Ascending aorta (tissue), 2 donors: Measurements from ENCODE around the gene CHRM1. TPM values are rescaled to one million over a fixed set of nuclear protein-coding genes. Genes with fewer than 3 reads are reported as not detected.

Experiments
- DNase-seq, 2 donors: peaks; one replicate each; pipeline ENCODE4 v3.0.0-alpha.2; 2019; ENCODE audit warnings: low spot score in 2 of 2
- H3K27ac ChIP-seq, 2 donors: fragments of 200-600 bp; sonication (generic); one replicate each; pipeline ENCODE4 v1.5.1; 2016 to 2017; ENCODE audit warnings: mild to moderate bottlenecking in 1 of 2
- H3K27me3 ChIP-seq: fragments of 200-600 bp; sonication (generic); one replicate; pipeline ENCODE4 v1.5.1; 2017
- H3K36me3 ChIP-seq, 2 donors: fragments of 200-600 bp; sonication (generic); one replicate each; pipeline ENCODE4 v1.5.1; 2016
- H3K4me1 ChIP-seq, 2 donors: fragments of 200-600 bp; sonication (generic); one replicate each; pipeline ENCODE4 v1.5.1; 2016 to 2017; ENCODE audit warnings: mild to moderate bottlenecking in 1 of 2
- H3K4me3 ChIP-seq, 2 donors: fragments of 200-600 bp; sonication (generic); one replicate each; pipeline ENCODE4 v1.5.1; 2016 to 2017; ENCODE audit warnings: mild to moderate bottlenecking in 1 of 2
- H3K9me3 ChIP-seq, 2 donors: fragments of 200-600 bp; sonication (generic); one replicate each; pipeline ENCODE4 v1.5.1; 2016
- intact Hi-C: fragments of 100-400 bp; cut with DNase I; formaldehyde crosslinking; loops from one replicate; pipeline ENCODE4 v1.15.1; 2023
- total RNA-seq: library from RNA; depleted of rRNA; stranded (reverse); fragments of >200 nt; gene quantifications from one replicate; pipeline ENCODE4 v1.1.0, GENCODE V29; 2016
- TF ChIP-seq, protein P1 (sequence below), 3 experiments: fragments of 200-600 bp in 2 of 3; fragments of 450-650 bp in 1 of 3; sonication (generic) in 2 of 3; IDR thresholded peaks; one replicate each; pipeline ENCODE4 v1.5.1; 2016 to 2019; ENCODE audit warnings: antibody characterized with exemption in 3 of 3, mild to moderate bottlenecking in 1 of 3, moderate library complexity in 1 of 3

The CHRM1 gene
- total RNA-seq, 1 donor from 2014 or later = not detected

DNA sequence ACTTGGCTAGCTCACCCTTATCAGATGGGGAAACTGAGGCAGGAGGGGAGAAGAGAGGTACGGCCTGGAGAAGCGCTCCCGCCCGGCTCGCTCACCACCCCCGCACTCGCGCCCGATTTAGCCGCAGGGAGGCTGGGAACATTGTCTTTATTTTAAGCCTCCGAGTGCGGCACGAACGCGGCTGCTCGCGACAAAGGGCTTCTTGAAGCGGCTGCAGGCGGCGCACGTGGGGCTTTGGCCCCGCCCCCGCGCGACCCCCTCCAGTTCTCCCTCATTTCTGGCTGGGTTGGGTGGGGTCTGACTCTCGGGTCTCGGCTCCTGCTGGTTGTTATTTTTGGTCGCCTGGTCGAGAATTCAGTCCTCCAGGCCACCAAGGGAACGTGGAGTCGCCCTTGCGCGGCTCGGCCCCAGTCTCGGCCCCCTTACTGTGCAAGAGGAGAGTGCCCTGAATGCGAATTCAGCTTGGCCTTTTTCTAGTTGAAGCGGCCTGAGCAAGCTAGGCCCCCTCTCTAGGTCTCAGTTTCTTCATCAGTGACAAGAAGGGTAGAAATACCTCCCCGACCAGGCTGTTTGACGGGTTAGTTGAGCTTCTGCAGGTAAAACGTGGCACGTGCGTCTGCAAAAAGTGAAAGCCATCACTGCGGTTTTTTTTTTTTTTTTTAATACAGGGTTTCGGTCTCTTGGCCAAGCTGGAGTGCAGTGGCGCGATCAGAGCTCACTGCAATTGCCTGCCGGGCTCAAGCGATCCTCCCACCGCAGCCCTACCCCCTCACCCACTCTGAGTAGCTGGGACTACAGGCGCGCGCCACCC lies 2.6 kb upstream of the CHRM1 start:
- intact Hi-C loops = no loop called here
- peaks cover 33% of the 10 kb centered on the region for H3K27me3 ChIP-seq
- H3K4me1 ChIP-seq = peaks cover 4 to 9% of the 10 kb centered on the region in 2 donors

DNA sequence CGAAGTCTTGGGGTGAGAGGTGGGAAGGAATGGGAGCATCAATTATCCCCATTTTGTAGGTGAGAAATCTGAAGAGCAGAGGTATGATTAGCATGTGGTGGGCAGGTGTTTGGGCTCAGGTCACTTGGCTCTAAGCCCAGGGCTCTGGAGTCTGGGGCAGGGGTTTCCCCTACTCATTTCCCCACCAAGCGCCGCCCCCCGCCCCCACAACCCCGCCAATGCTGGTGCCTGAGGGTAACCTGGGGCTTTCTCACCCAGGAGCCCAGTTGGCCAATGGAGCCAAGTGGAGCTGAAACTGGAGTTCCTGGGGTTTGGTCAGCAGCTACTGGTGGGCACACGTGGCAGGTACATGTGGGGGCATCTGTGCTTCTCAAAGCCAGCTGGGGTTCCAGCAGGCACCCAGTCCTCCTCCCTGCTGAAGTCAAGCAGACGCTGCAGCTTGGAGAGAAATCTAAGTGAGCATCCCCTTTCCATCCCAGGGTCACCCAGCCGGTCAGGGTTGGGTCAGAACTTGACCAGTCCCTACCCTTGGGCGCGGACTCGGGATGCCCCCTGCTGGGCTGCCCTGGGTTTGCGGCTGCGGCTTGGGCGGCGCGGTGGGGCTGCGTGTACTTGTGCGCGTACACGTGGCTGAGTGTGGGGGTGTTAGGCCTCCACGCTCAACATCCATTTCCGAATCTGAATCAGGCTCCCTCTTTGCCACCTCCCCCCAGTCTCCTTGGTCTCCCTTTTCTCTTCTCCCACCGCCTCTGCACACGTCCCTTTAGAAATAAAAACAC lies 1.7 kb upstream of the CHRM1 start:
- H3K27ac ChIP-seq = no peak overlapping the region
- H3K36me3 ChIP-seq = no peaks in the 10 kb centered on the region
- DNase-seq = no peak
- H3K4me3 ChIP-seq = peak overlapping the region in 1 of 2 donors; percentile 51
- no peaks in the 10 kb centered on the region for H3K9me3 ChIP-seq
- peaks cover 33% of the 10 kb centered on the region for H3K27me3 ChIP-seq
- TF ChIP-seq, protein P1, sequence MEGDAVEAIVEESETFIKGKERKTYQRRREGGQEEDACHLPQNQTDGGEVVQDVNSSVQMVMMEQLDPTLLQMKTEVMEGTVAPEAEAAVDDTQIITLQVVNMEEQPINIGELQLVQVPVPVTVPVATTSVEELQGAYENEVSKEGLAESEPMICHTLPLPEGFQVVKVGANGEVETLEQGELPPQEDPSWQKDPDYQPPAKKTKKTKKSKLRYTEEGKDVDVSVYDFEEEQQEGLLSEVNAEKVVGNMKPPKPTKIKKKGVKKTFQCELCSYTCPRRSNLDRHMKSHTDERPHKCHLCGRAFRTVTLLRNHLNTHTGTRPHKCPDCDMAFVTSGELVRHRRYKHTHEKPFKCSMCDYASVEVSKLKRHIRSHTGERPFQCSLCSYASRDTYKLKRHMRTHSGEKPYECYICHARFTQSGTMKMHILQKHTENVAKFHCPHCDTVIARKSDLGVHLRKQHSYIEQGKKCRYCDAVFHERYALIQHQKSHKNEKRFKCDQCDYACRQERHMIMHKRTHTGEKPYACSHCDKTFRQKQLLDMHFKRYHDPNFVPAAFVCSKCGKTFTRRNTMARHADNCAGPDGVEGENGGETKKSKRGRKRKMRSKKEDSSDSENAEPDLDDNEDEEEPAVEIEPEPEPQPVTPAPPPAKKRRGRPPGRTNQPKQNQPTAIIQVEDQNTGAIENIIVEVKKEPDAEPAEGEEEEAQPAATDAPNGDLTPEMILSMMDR (IDR thresholded peaks at IDR 0.05) = no peak
- peaks cover 4 to 9% of the 10 kb centered on the region in 2 donors for H3K4me1 ChIP-seq
- intact Hi-C loops = no loop called here

More for the DNA sequence above, 2.6 kb upstream of the CHRM1 start:
- Histone ChIP-seq H3K9me3 (no peaks in the 10 kb centered on the region), H3K36me3 (no peaks in the 10 kb centered on the region), H3K4me3 (peak overlapping the region; percentile 41 to 51), H3K27ac (no peak overlapping the region)
- no peak for DNase-seq
- TF ChIP-seq, protein P1 (IDR thresholded peaks at IDR 0.05) = no peak

DNA sequence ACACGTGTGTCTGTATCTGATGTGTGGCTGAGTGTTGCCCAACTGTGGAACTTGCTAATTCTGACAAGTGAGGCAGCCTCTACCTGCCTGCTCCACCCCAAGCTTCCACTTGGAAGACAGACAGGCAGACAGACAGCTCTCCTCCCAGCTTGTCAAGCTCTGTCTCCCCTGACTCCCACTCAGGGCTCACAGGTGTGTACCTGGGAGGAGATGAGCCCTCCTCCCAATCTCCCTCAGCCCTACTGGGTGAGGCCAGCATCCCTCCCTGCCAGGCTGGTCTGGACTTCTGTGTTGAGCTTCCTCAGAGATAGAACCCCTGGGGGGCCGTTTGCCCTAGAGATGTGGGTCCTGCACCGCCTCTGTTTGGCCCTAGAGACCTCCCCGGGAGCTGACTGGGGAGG lies 1.0 kb upstream of the CHRM1 start:
- intact Hi-C loops = no loop called here

GRCh38 chr11:62921573-62922188 lies 518 bp upstream of the CHRM1 start:
- DNase-seq = no peak
- peaks cover 30% of the 10 kb centered on the region for H3K27me3 ChIP-seq
- H3K36me3 ChIP-seq = no peaks in the 10 kb centered on the region

More for the DNA sequence above, 1.0 kb upstream of the CHRM1 start:
- Histone ChIP-seq H3K9me3 (no peaks in the 10 kb centered on the region), H3K36me3 (no peaks in the 10 kb centered on the region), H3K27ac (no peak overlapping the region), H3K4me3 (no peak overlapping the region), H3K4me1 (peaks cover 4 to 9% of the 10 kb centered on the region in 2 donors), H3K27me3 (peaks cover 33% of the 10 kb centered on the region)
- no peak for DNase-seq
- TF ChIP-seq, protein P1 (IDR thresholded peaks at IDR 0.05) = no peak

More at GRCh38 chr11:62921573-62922188, 518 bp upstream of the CHRM1 start:
- TF ChIP-seq, protein P1 (IDR thresholded peaks at IDR 0.05) = no peak
- no peaks in the 10 kb centered on the region for H3K9me3 ChIP-seq
- intact Hi-C loops = no loop called here
- no peak overlapping the region for H3K27ac ChIP-seq
- peaks cover 4 to 9% of the 10 kb centered on the region in 2 donors for H3K4me1 ChIP-seq
- peak overlapping the region in 1 of 2 donors; percentile 20 for H3K4me3 ChIP-seq
